Measurements from ENCODE around the gene ATP5F1D. TPM values are rescaled to one million over a fixed set of nuclear protein-coding genes. Genes with fewer than 3 reads are reported as not detected.

ATP5F1D gene
- total and polyA plus RNA-seq, 2 donors (not counting 3 experiments of a cell fraction or from before 2014, with no cell fraction given), result 167 to 192 TPM

GRCh38 chr19:1288833-1289685 is 47.5 kb downstream of the ATP5F1D start:
- Histone ChIP-seq H3K27me3 (ENCODE audit: control insufficient read depth in 2 of 2, insufficient read depth in 2 of 2, low read length in 2 of 2) (peaks cover 8 to 18% of the 10 kb centered on the region in 2 experiments), H2AFZ (ENCODE audit: low read depth, low read length) (no peak overlapping the region), H3K79me2 (ENCODE audit: control insufficient read depth, insufficient read depth, low read length) (no peaks in the 10 kb centered on the region), H3K4me1 (ENCODE audit: control insufficient read depth, extremely low read depth, insufficient read depth, low read length) (no peaks in the 10 kb centered on the region), H3K27ac (ENCODE audit: insufficient read depth, low read depth, low read length) (no peak overlapping the region), H3K9me1 (replicated peaks; ENCODE audit: control insufficient read depth, extremely low read depth, insufficient read depth, low read length) (no peaks in the 10 kb centered on the region), H3K4me2 (ENCODE audit: insufficient read depth, low read length) (no peak overlapping the region), H3K36me3 (ENCODE audit: control insufficient read depth in 2 of 2, extremely low read depth in 1 of 2, insufficient read depth in 2 of 2, low read length in 2 of 2) (no peaks in the 10 kb centered on the region), H3K4me3 (replicated peaks in 1 of 3; ENCODE audit: insufficient read depth in 1 of 3, low read depth in 1 of 3, low read length in 3 of 3) (no peak overlapping the region), H4K20me1 (replicated peaks; ENCODE audit: control insufficient read depth, extremely low read depth, insufficient read depth, low read length) (no peaks in the 10 kb centered on the region), H3K9ac (replicated peaks; ENCODE audit: extremely low read depth, insufficient read depth, low read length) (no peak overlapping the region), H3K9me3 (replicated peaks; ENCODE audit: control insufficient read depth, insufficient read depth, low read length) (no peaks in the 10 kb centered on the region)
- TF ChIP-seq EZH2 (IDR thresholded peaks at IDR 0.05; ENCODE audit: borderline replicate concordance, low read depth, low read length, severe bottlenecking) (no peak), GATA2 (IDR thresholded peaks at IDR 0.05; ENCODE audit: insufficient read depth, insufficient read length, low read depth, low read length) (no peak), POLR2A (IDR thresholded peaks at IDR 0.05; ENCODE audit: low read depth, low read length) (no peak), MAX (IDR thresholded peaks at IDR 0.05; ENCODE audit: insufficient read depth, insufficient read length) (no peak), JUN (IDR thresholded peaks at IDR 0.05; ENCODE audit: borderline replicate concordance, insufficient read depth, insufficient read length, low read depth) (no peak), MYC (IDR thresholded peaks at IDR 0.05; ENCODE audit: low read depth, low read length) (no peak), POLR2AphosphoS5 (IDR thresholded peaks at IDR 0.05; ENCODE audit: insufficient read depth, low read depth, low read length) (no peak), FOS (IDR thresholded peaks at IDR 0.05; ENCODE audit: borderline replicate concordance, insufficient read depth, low read length) (no peak)
- intact Hi-C loops (cut with micrococcal nuclease), result no loop called here
- BruUV-seq (replicated peaks), result no TSS peak
- DNase-seq (ENCODE audit: low read depth, low spot score) (no peak), FAIRE-seq (no peak)
- dilution Hi-C loops (cut with MboI; ENCODE audit: extremely low pct_ligation_motif_present, low sequenced_read_pairs), result no loop called here
- ChIA-PET CTCF (no interaction called here), POLR2A (no interaction called here)

All from endothelial cell of umbilical vein (primary cell).